HG03066 (cell line): ENCODE data around the gene ZNF280C.
"Not testable (repeated sequence)": the region's sequence is repeated elsewhere in the genome, so short reads cannot be mapped to it uniquely, and the experiment has no call there.

Experiments
- ATAC-seq: cut with Tn5 transposase; IDR thresholded peaks from one replicate; pipeline ENCODE4 v1.9.1; 2021; ENCODE audit warnings: low read depth; ENCODE audit not compliant: unreplicated experiment

The ZNF280C gene

GRCh38 chrX:130268449-130269170, at the start of gene ZNF280C:
ZNF280C (minus strand) TSS chrX:130268899; CDS start chrX:130260449, 8,450 bp downstream.
- peak; percentile 93 for ATAC-seq

GRCh38 chrX:130304587-130305368, 36.1 kb upstream of the ZNF280C start:
- no peak for ATAC-seq

- ATAC-seq: no peak
Observed at GRCh38 chrX:130301977-130302376, 33.3 kb upstream of the ZNF280C start.

GRCh38 chrX:130301405-130301804, 32.7 kb upstream of the ZNF280C start:
- no peak for ATAC-seq

- ATAC-seq: no peak
Observed at GRCh38 chrX:130300010-130300282, 31.2 kb upstream of the ZNF280C start.

GRCh38 chrX:130299279-130300009, 30.7 kb upstream of the ZNF280C start:
- ATAC-seq: no peak

- ATAC-seq: no peak
Observed at GRCh38 chrX:130296743-130297142, 28.0 kb upstream of the ZNF280C start.

GRCh38 chrX:130296297-130296678, 27.6 kb upstream of the ZNF280C start:
- ATAC-seq: no peak

GRCh38 chrX:130295519-130296296, 27.0 kb upstream of the ZNF280C start:
- no peak for ATAC-seq

GRCh38 chrX:130287071-130287770, 18.5 kb upstream of the ZNF280C start:
- no peak for ATAC-seq

- no peak for ATAC-seq
Observed at GRCh38 chrX:130285710-130286109, 17.0 kb upstream of the ZNF280C start.

- ATAC-seq: no peak
Observed at GRCh38 chrX:130285069-130285620, 16.4 kb upstream of the ZNF280C start.

GRCh38 chrX:130282151-130282550, 13.5 kb upstream of the ZNF280C start:
- ATAC-seq: no peak

- ATAC-seq: no peak
Observed at GRCh38 chrX:130280901-130281300, 12.2 kb upstream of the ZNF280C start.

- not testable (repeated sequence) for ATAC-seq
Observed at GRCh38 chrX:130272253-130272652, 3.6 kb upstream of the ZNF280C start.

GRCh38 chrX:130269391-130269790, 692 bp upstream of the ZNF280C start:
- ATAC-seq: not testable (repeated sequence)

GRCh38 chrX:130267956-130268448, 697 bp downstream of the ZNF280C start:
- peak; percentile 11 for ATAC-seq

- ATAC-seq: no peak
Observed at GRCh38 chrX:130264573-130264972, 4.1 kb downstream of the ZNF280C start.

- no peak for ATAC-seq
Observed at GRCh38 chrX:130263016-130263415, 5.7 kb downstream of the ZNF280C start.

GRCh38 chrX:130262231-130262630, 6.5 kb downstream of the ZNF280C start:
- ATAC-seq: no peak
